Upper lobe of left lung (tissue), 6 donors: ENCODE results near the gene MTFR1L. TPM values are rescaled to one million over a fixed set of nuclear protein-coding genes. Genes with fewer than 3 reads are reported as not detected.

ENCODE experiments used
- ATAC-seq, 2 donors: fragments of 200-7000 bp; cut with Tn5 transposase; one replicate each; pipeline ENCODE4 v1.9.1; 2022; ENCODE audit warnings: mild to moderate bottlenecking in 2 of 2, moderate library complexity in 2 of 2; ENCODE audit not compliant: low FRiP score in 2 of 2
- DNase-seq, 2 donors: peaks; one replicate each; pipeline ENCODE4 v3.0.0-alpha.2; 2019 to 2020
- H3K27ac ChIP-seq, 4 donors: fragments of 200-600 bp; sonication (generic); one replicate each; pipeline ENCODE4 v1.5.1; 2016 to 2019
- H3K27me3 ChIP-seq, 4 donors: fragments of 200-600 bp; sonication (generic); one replicate each; pipeline ENCODE4 v1.5.1; 2017 to 2019
- H3K36me3 ChIP-seq, 4 donors: fragments of 200-600 bp; sonication (generic); one replicate each; pipeline ENCODE4 v1.5.1; 2016 to 2019
- H3K4me1 ChIP-seq, 4 donors: fragments of 200-600 bp; sonication (generic); one replicate each; pipeline ENCODE4 v1.5.1; 2018 to 2019
- H3K4me3 ChIP-seq, 4 donors: fragments of 200-600 bp; sonication (generic); one replicate each; pipeline ENCODE4 v1.5.1; 2017 to 2019; ENCODE audit warnings: mild to moderate bottlenecking in 2 of 4, moderate library complexity in 1 of 4
- H3K9me3 ChIP-seq, 4 donors: fragments of 200-600 bp; sonication (generic); one replicate each; pipeline ENCODE4 v1.5.1; 2018 to 2019
- CTCF ChIP-seq, 6 experiments: fragments of 450-650 bp in 4 of 6; fragments of 200-600 bp in 2 of 6; sonication (generic) in 2 of 6; IDR thresholded peaks; one replicate each; pipeline ENCODE4 v1.5.1; 2016 to 2019; ENCODE audit warnings: antibody characterized with exemption in 6 of 6
- EP300 ChIP-seq, 4 donors: sonication (generic); formaldehyde crosslinking; IDR thresholded peaks; one replicate each; pipeline ENCODE4 v1.5.1; 2017; ENCODE audit warnings: antibody characterized with exemption in 4 of 4, control low read depth in 2 of 4
- POLR2A ChIP-seq, 4 donors: fragments of 450-650 bp; IDR thresholded peaks; one replicate each; pipeline ENCODE4 v1.5.1; 2016 to 2017; ENCODE audit warnings: antibody characterized with exemption in 4 of 4, mild to moderate bottlenecking in 2 of 4
- POLR2AphosphoS5 ChIP-seq, 2 donors: sonication (generic); formaldehyde crosslinking; IDR thresholded peaks; one replicate each; pipeline ENCODE4 v1.5.1; 2017; ENCODE audit warnings: antibody characterized with exemption in 2 of 2
- WGBS, 2 donors: methylation state at CpG; one replicate each; pipeline ENCODE4 v1.1.5; 2017 to 2018; 5-methylcytosine and 5-hydroxymethylcytosine counted together
- total RNA-seq, 6 donors: library from RNA; depleted of rRNA in 4 of 6; stranded (reverse); fragments of >200 nt in 4 of 6; gene quantifications; one replicate each; pipeline versions ENCODE4 v1.1.0 to v1.2.1, GENCODE V29; 2016 to 2021
- donor health status: DM: no; HTN: no; CAD: no; lungs with moderate emphysema.
- donor health status: DM: no; HTN: yes; CAD: no; lungs with severe emphysema.

MTFR1L gene
- total RNA-seq, 6 donors from 2014 or later = 43.2 to 80.7 (median 53.6) TPM

GRCh38 chr1:25784575-25785051, 35.1 kb upstream of the MTFR1L start:
- ATAC-seq = no peak
- Histone ChIP-seq H3K36me3 (peaks cover 0 to 16% (median 0%) of the 10 kb centered on the region in 4 donors), H3K27me3 (no peaks in the 10 kb centered on the region), H3K9me3 (no peaks in the 10 kb centered on the region), H3K4me1 (peaks cover 0 to 4% (median 0%) of the 10 kb centered on the region in 4 donors), H3K4me3 (no peak overlapping the region), H3K27ac (no peak overlapping the region)
- TF ChIP-seq CTCF (IDR thresholded peaks at IDR 0.05) (no peak), POLR2AphosphoS5 (IDR thresholded peaks at IDR 0.05) (peak in 1 of 2 donors; percentile 49)
- 73 to 82% methylated on average over 9 of the region's 9 CpGs for WGBS, 2 donors
- no peak for DNase-seq

GRCh38 chr1:25785333-25786067, 34.3 kb upstream of the MTFR1L start:
- H3K4me1 ChIP-seq = peaks cover 0 to 2% (median 0%) of the 10 kb centered on the region in 4 donors
- no peaks in the 10 kb centered on the region for H3K27me3 ChIP-seq
- WGBS, 2 donors = 74 to 78% methylated on average over 10 of the region's 10 CpGs
- no peak for DNase-seq
- no peak for TF ChIP-seq CTCF (IDR thresholded peaks at IDR 0.05)
- no peak for TF ChIP-seq POLR2AphosphoS5 (IDR thresholded peaks at IDR 0.05)
- TF ChIP-seq POLR2A (IDR thresholded peaks at IDR 0.05) = no peak
- peak in 1 of 4 donors; percentile 39 for TF ChIP-seq EP300 (IDR thresholded peaks at IDR 0.05)
- no peak overlapping the region for H3K4me3 ChIP-seq
- no peak overlapping the region for H3K27ac ChIP-seq
- peaks cover 0 to 16% (median 0%) of the 10 kb centered on the region in 4 donors for H3K36me3 ChIP-seq
- ATAC-seq = no peak
- no peaks in the 10 kb centered on the region for H3K9me3 ChIP-seq

- no peaks in the 10 kb centered on the region for H3K27me3 ChIP-seq
- H3K4me3 ChIP-seq = no peak overlapping the region
- no peak for DNase-seq
- H3K4me1 ChIP-seq = no peaks in the 10 kb centered on the region
- TF ChIP-seq POLR2A (IDR thresholded peaks at IDR 0.05) (no peak), POLR2AphosphoS5 (IDR thresholded peaks at IDR 0.05) (no peak), EP300 (IDR thresholded peaks at IDR 0.05) (no peak), CTCF (IDR thresholded peaks at IDR 0.05) (no peak)
- H3K9me3 ChIP-seq = no peaks in the 10 kb centered on the region
- WGBS, 2 donors = 81 to 83% methylated on average over 11 of the region's 11 CpGs
- no peak for ATAC-seq
- peaks cover 0 to 16% (median 0%) of the 10 kb centered on the region in 4 donors for H3K36me3 ChIP-seq
- no peak overlapping the region for H3K27ac ChIP-seq
Measured at GRCh38 chr1:25786887-25787759, 32.6 kb upstream of the MTFR1L start.

GRCh38 chr1:25787760-25788166, 32.0 kb upstream of the MTFR1L start:
- WGBS, 2 donors = 93 to 95% methylated on average over 5 of the region's 5 CpGs
- TF ChIP-seq CTCF (IDR thresholded peaks at IDR 0.05) = no peak
- TF ChIP-seq EP300 (IDR thresholded peaks at IDR 0.05) = no peak
- no peak for TF ChIP-seq POLR2A (IDR thresholded peaks at IDR 0.05)
- TF ChIP-seq POLR2AphosphoS5 (IDR thresholded peaks at IDR 0.05) = no peak

More at GRCh38 chr1:25787760-25788166, 32.0 kb upstream of the MTFR1L start:
- Histone ChIP-seq H3K4me3 (no peak overlapping the region), H3K27me3 (no peaks in the 10 kb centered on the region), H3K36me3 (peaks cover 0 to 16% (median 0%) of the 10 kb centered on the region in 4 donors), H3K4me1 (no peaks in the 10 kb centered on the region), H3K9me3 (no peaks in the 10 kb centered on the region), H3K27ac (no peak overlapping the region)
- ATAC-seq (no peak), DNase-seq (no peak)
